Left hindlimb (tissue), 1 donor: ENCODE measurements around the gene TRIM49B.
"Not testable (repeated sequence)": the region's sequence is repeated elsewhere in the genome, so short reads cannot be mapped to it uniquely, and the experiment has no call there.

Source experiments
- DNase-seq: peaks from one replicate; pipeline ENCODE4 v3.0.0-alpha.2; 2018

TRIM49B gene

GRCh38 chr11:49028523-49028922 lies at the start of gene TRIM49B:
Gene TRIM49B (plus strand): TSS chr11:49028823. CDS start chr11:49031600, 2,777 bp downstream.
- DNase-seq, result not testable (repeated sequence)

- not testable (repeated sequence) for DNase-seq
Observed at GRCh38 chr11:48983785-48984184, 44.8 kb upstream of the TRIM49B start, which contains the start of gene TRIM51G. Gene TRIM51G (minus strand): TSS chr11:48983885. CDS start chr11:48981695, 2,190 bp downstream.

GRCh38 chr11:49048229-49048628 lies 19.6 kb downstream of the TRIM49B start:
- DNase-seq, result not testable (repeated sequence)

- DNase-seq, result not testable (repeated sequence)
Observed at GRCh38 chr11:49049821-49050220, 21.2 kb downstream of the TRIM49B start.

- DNase-seq, result not testable (repeated sequence)
Observed at GRCh38 chr11:49059012-49059411, 30.4 kb downstream of the TRIM49B start, which contains the start of gene TRIM64C. Gene TRIM64C (minus strand): TSS chr11:49059112. CDS start chr11:49059112, 0 bp downstream.

- DNase-seq, result not testable (repeated sequence)
Observed at GRCh38 chr11:49069897-49070296, 41.3 kb downstream of the TRIM49B start.
